ENCODE data around the gene LRFN4.

LRFN4 gene

GRCh38 chr11:66858186-66858938 lies 1.5 kb downstream of the LRFN4 start:
- peaks cover 10 to 17% of the 10 kb centered on the region in 2 experiments for H3K4me1 ChIP-seq (ENCODE audit: control insufficient read depth in 1 of 2, insufficient read depth in 1 of 2, low read depth in 1 of 2, low read length in 1 of 2)
- TF ChIP-seq, protein P1, sequence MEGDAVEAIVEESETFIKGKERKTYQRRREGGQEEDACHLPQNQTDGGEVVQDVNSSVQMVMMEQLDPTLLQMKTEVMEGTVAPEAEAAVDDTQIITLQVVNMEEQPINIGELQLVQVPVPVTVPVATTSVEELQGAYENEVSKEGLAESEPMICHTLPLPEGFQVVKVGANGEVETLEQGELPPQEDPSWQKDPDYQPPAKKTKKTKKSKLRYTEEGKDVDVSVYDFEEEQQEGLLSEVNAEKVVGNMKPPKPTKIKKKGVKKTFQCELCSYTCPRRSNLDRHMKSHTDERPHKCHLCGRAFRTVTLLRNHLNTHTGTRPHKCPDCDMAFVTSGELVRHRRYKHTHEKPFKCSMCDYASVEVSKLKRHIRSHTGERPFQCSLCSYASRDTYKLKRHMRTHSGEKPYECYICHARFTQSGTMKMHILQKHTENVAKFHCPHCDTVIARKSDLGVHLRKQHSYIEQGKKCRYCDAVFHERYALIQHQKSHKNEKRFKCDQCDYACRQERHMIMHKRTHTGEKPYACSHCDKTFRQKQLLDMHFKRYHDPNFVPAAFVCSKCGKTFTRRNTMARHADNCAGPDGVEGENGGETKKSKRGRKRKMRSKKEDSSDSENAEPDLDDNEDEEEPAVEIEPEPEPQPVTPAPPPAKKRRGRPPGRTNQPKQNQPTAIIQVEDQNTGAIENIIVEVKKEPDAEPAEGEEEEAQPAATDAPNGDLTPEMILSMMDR (IDR thresholded peaks at IDR 0.05) = no peak
- no peaks in the 10 kb centered on the region for H3K36me3 ChIP-seq
- no peaks in the 10 kb centered on the region for H3K27me3 ChIP-seq
- no peaks in the 10 kb centered on the region for H3K9me3 ChIP-seq
- H3K27ac ChIP-seq = no peak overlapping the region
- no peak overlapping the region for H3K4me3 ChIP-seq (ENCODE audit: low read depth in 1 of 2, low read length in 1 of 2)

DNA sequence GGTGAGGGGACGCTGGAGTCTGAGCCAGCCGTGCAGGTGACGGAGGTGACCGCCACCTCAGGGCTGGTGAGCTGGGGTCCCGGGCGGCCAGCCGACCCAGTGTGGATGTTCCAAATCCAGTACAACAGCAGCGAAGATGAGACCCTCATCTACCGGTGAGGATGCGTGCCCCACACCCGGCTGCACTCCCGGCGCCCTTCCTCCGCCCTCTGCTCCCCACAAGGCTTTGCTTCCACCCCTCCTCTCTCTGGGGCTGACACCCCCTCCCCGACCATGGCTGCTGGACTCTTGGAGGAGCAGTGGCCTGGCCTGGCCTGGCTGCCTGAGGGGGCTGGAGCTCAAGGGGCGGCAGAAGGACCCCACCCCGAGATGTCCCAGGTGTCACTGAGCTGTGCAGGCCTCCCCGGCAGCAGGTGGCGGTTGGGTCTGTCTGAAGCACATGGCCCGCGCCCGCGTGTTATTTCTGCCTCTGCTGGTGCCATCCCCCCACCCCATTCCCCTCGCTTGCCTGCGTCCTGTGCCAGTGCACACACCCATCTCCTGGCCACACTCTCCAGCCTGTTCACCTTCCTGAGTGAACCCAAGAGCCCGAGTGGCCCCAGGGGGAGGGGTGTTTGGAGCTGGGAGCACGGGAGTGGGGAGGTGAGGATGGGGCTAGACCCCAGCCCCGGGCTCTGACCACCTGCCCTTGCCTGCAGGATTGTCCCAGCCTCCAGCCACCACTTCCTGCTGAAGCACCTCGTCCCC lies 2.2 kb downstream of the LRFN4 start:
- H3K27ac ChIP-seq = no peak overlapping the region
- peaks cover 10 to 17% of the 10 kb centered on the region in 2 experiments for H3K4me1 ChIP-seq (ENCODE audit: control insufficient read depth in 1 of 2, insufficient read depth in 1 of 2, low read depth in 1 of 2, low read length in 1 of 2)
- no peaks in the 10 kb centered on the region for H3K27me3 ChIP-seq
- TF ChIP-seq, protein P1 (IDR thresholded peaks at IDR 0.05) = no peak
- no peak overlapping the region for H3K4me3 ChIP-seq (ENCODE audit: low read depth in 1 of 2, low read length in 1 of 2)
- H3K36me3 ChIP-seq = no peaks in the 10 kb centered on the region
- H3K9me3 ChIP-seq = no peaks in the 10 kb centered on the region

GRCh38 chr11:66859686-66860448 lies 3.0 kb downstream of the LRFN4 start:
- no peaks in the 10 kb centered on the region for H3K27me3 ChIP-seq
- H3K4me1 ChIP-seq (ENCODE audit: control insufficient read depth in 1 of 2, insufficient read depth in 1 of 2, low read depth in 1 of 2, low read length in 1 of 2) = peaks cover 10 to 17% of the 10 kb centered on the region in 2 experiments
- no peak overlapping the region for H3K4me3 ChIP-seq (ENCODE audit: low read depth in 1 of 2, low read length in 1 of 2)
- TF ChIP-seq, protein P1 (IDR thresholded peaks at IDR 0.05) = no peak
- H3K27ac ChIP-seq = no peak overlapping the region
- no peaks in the 10 kb centered on the region for H3K9me3 ChIP-seq
- no peaks in the 10 kb centered on the region for H3K36me3 ChIP-seq

GRCh38 chr11:66860449-66860831 lies 3.6 kb downstream of the LRFN4 start:
- H3K4me3 ChIP-seq (ENCODE audit: low read depth in 1 of 2, low read length in 1 of 2) = no peak overlapping the region
- peaks cover 10 to 15% of the 10 kb centered on the region in 2 experiments for H3K4me1 ChIP-seq (ENCODE audit: control insufficient read depth in 1 of 2, insufficient read depth in 1 of 2, low read depth in 1 of 2, low read length in 1 of 2)
- H3K27me3 ChIP-seq = no peaks in the 10 kb centered on the region
- no peak overlapping the region for H3K27ac ChIP-seq
- no peaks in the 10 kb centered on the region for H3K9me3 ChIP-seq
- H3K36me3 ChIP-seq = no peaks in the 10 kb centered on the region
- TF ChIP-seq, protein P1 (IDR thresholded peaks at IDR 0.05) = no peak

DNA sequence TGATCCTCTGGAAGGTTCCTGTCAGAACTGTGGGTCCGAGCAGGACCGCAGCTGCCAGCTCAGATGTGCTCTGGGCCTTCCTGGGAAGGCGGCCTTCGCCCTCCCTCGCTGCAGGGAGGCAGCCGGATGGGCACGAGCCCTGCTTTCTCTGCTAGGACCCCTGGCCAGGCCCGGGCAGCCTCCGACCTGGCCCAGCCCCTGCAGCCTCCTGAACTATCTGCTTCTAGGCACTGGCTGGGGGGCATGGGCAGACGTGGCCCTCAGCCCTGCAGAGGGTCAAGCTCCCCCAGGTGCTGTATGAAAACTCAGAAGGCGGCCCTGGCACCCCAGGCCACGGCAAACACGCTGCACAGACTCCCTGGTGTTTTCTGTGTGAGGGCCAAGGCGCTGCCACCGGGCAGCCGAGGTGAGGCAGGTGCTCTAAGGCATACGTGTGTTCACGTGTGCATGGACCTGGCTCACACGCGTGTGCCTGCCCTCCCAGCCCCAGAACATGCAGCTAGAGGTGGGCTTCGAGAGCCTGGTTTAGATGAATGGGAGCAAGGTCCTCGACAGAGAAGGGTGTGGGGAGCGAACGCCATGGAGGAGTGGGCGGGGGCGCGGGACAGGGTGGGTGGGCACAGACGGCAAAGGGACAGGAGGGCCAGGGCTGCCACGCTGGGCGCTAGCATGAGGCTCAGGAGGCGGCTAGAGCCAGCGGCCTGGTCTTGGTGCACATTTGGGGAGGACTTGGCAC lies 4.3 kb downstream of the LRFN4 start:
- peaks cover 3 to 8% of the 10 kb centered on the region in 2 experiments for H3K4me1 ChIP-seq (ENCODE audit: control insufficient read depth in 1 of 2, insufficient read depth in 1 of 2, low read depth in 1 of 2, low read length in 1 of 2)

More for the DNA sequence above, 4.3 kb downstream of the LRFN4 start:
- H3K36me3 ChIP-seq = no peaks in the 10 kb centered on the region
- H3K27me3 ChIP-seq = no peaks in the 10 kb centered on the region
- no peak overlapping the region for H3K4me3 ChIP-seq (ENCODE audit: low read depth in 1 of 2, low read length in 1 of 2)
- no peak overlapping the region for H3K27ac ChIP-seq
- TF ChIP-seq, protein P1 (IDR thresholded peaks at IDR 0.05) = no peak
- no peaks in the 10 kb centered on the region for H3K9me3 ChIP-seq
